SIG-M5 treated with dmso at 0.1 percent for 504 hours (cell line): ENCODE measurements around the gene PRKCE.

Experiments
- DNase-seq: peaks from one replicate; lab custom pipeline; 2025; ENCODE audit not compliant: unreplicated experiment; lab: John Stamatoyannopoulos, UW

Gene PRKCE

DNA sequence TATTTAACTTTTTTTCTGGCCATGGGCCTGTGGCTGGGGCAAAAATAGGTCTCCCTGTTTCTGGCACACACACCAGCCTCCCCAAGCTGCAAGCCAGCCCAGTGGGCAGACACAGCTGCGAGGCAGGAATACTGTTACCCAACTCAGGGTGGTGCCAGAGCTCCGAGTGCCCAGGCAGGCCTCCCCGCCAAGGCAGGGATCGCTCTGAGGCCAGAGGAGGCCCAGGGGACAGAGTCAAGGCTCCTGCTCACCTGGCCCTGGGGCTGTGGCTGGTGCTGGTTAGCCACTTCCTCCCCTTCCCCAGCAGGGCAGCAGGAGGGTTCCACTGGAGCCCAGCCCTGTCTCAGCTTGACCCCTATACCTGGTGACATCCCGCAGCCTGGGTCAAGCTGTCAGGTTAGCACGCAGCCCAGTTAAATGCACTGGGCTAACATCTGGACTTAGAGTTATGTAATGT, 578.7 kb downstream of the PRKCE start:
- no peak for DNase-seq

GRCh38 chr2:46230677-46231425, 579.4 kb downstream of the PRKCE start:
- no peak for DNase-seq

DNA sequence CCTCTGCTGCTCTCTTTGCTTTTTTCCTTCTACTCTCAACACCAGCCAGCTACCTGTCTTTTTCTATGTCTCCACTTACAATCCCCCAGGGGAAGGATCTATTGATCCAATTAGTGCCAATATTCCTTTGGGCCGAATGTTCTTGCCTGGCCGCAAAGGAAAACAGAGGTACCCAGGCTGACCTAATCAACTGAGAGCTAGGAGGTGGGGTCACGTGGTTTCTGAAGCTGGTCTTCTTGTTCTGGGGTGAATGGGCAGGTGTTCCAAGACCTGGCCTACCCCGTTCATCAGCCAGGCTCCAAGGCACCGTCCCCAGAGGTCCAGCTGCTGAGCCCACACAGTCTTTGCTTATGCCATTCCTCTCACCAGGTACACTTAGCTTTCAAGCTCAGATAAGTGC, 580.2 kb downstream of the PRKCE start:
- no peak for DNase-seq

- no peak for DNase-seq
Observed at GRCh38 chr2:46232860-46233259, 581.4 kb downstream of the PRKCE start.

GRCh38 chr2:46236006-46236875, 584.8 kb downstream of the PRKCE start:
- no peak for DNase-seq

GRCh38 chr2:46236876-46237859, 585.7 kb downstream of the PRKCE start:
- no peak for DNase-seq
